HG03108 (cell line): Measurements from ENCODE around the gene LHFPL4.

Experiments used
- ATAC-seq: cut with Tn5 transposase; IDR thresholded peaks from one replicate; pipeline ENCODE4 v1.9.1; 2021; ENCODE audit warnings: moderate library complexity; ENCODE audit not compliant: unreplicated experiment

The LHFPL4 gene

GRCh38 chr3:9476935-9477334 lies 76.7 kb downstream of the LHFPL4 start:
- no peak for ATAC-seq

GRCh38 chr3:9474482-9474881 lies 79.1 kb downstream of the LHFPL4 start:
- ATAC-seq, result no peak

GRCh38 chr3:9473496-9474065 lies 80.0 kb downstream of the LHFPL4 start:
- ATAC-seq, result no peak

- ATAC-seq, result no peak
These were observed 83.6 kb downstream of the LHFPL4 start for GRCh38 chr3:9469986-9470385.

- ATAC-seq, result no peak
These were observed 85.2 kb downstream of the LHFPL4 start for GRCh38 chr3:9468460-9468859.

- no peak for ATAC-seq
These were observed 86.2 kb downstream of the LHFPL4 start for GRCh38 chr3:9467451-9467850.

GRCh38 chr3:9455596-9456131 lies 98.0 kb downstream of the LHFPL4 start:
- no peak for ATAC-seq

- ATAC-seq, result no peak
These were observed 101.2 kb downstream of the LHFPL4 start for GRCh38 chr3:9452417-9452816.

- no peak for ATAC-seq
These were observed 102.6 kb downstream of the LHFPL4 start for GRCh38 chr3:9450991-9451390.

GRCh38 chr3:9450126-9450525 lies 103.5 kb downstream of the LHFPL4 start:
- no peak for ATAC-seq

- no peak for ATAC-seq
These were observed 105.0 kb downstream of the LHFPL4 start for GRCh38 chr3:9448643-9449042.
